Measurements from ENCODE around the gene NPAS3. TPM values are rescaled to one million over a fixed set of nuclear protein-coding genes. Genes with fewer than 3 reads are reported as not detected.

The NPAS3 gene
- total RNA-seq, 1 experiment from 2014 or later: not detected

DNA sequence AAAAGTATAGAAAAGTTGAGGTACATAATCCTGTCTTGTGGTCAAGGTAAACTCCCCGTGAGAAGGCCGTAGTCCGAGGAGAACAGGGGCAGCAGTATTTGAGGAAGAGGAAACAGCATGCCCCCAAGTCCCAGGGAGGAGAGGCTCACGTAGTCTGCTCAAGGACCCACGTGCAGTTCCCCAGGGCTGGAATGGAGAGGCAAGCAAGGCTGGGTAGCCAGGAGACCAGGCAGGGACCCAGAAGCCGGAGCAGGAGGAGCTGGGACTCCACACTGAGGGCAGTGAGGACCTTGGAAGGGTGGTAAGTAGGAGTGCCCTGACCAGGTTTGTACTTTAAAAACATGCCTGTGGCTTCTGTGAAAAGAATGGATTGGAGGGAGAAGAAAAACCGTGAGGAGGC, 912.1 kb downstream of the NPAS3 start:
- BruUV-seq (replicated peaks): no TSS peak
- ATAC-seq (no peak), DNase-seq (ENCODE audit: low read depth, low spot score) (no peak)
- Histone ChIP-seq H4K20me1 (ENCODE audit: insufficient read depth) (no peaks in the 10 kb centered on the region), H3K79me2 (ENCODE audit: insufficient read depth, low read length) (no peaks in the 10 kb centered on the region), H3K4me2 (ENCODE audit: low read length) (no peak overlapping the region), H2AFZ (ENCODE audit: low read depth, low read length, poor library complexity, severe bottlenecking) (no peak overlapping the region), H3K9me2 (ENCODE audit: insufficient read depth) (no peaks in the 10 kb centered on the region), H3K27me3 (ENCODE audit: insufficient read depth, low read length) (no peaks in the 10 kb centered on the region), H3K4me3 (replicated peaks in 1 of 2; ENCODE audit: low read depth in 1 of 2, low read length in 2 of 2) (no peak overlapping the region), H3K4me1 (ENCODE audit: control insufficient read depth in 1 of 2, insufficient read depth in 2 of 2, low read length in 2 of 2) (peaks cover 0 to 4% of the 10 kb centered on the region in 2 experiments; a peak in 2 of 4 replicates), H3K9me3 (ENCODE audit: control insufficient read depth in 1 of 2, insufficient read depth in 1 of 2, low read depth in 1 of 2, low read length in 2 of 2) (no peaks in the 10 kb centered on the region), H3K27ac (ENCODE audit: low read depth, low read length) (no peak overlapping the region), H3K36me3 (ENCODE audit: control insufficient read depth in 1 of 2, insufficient read depth in 2 of 2, low read length in 2 of 2) (no peaks in the 10 kb centered on the region), H3K9ac (ENCODE audit: low read length) (no peak overlapping the region)
- intact Hi-C loops (cut with micrococcal nuclease): no loop called here
- RAD21 ChIA-PET (ENCODE audit: low non-redundant PET in 1 of 2, low total read pairs in 2 of 2, uncharacterized antibody in 2 of 2, unreplicated experiment in 2 of 2): no interaction called here
- CTCF ChIA-PET: interaction anchor here (2.4 to 3.4 kb wide), 2 partner anchors 247 to 378 kb away, joined by 13 to 160 read pairs; no protein-coding TSS in a partner anchor
- no peak for TF ChIP-seq EZH2phosphoT487 (IDR thresholded peaks at IDR 0.05; ENCODE audit: borderline replicate concordance)
- no peak for TF ChIP-seq ZFX (IDR thresholded peaks at IDR 0.05)
- no peak for TF ChIP-seq POLR2AphosphoS5 (IDR thresholded peaks at IDR 0.05; ENCODE audit: low read depth, low read length)
- no peak for TF ChIP-seq POLR2A (IDR thresholded peaks at IDR 0.05; ENCODE audit: borderline replicate concordance, extremely low read depth, insufficient read depth, insufficient read length)
- TF ChIP-seq SP1 (IDR thresholded peaks at IDR 0.05; ENCODE audit: low read depth): no peak
- TF ChIP-seq, protein P1, sequence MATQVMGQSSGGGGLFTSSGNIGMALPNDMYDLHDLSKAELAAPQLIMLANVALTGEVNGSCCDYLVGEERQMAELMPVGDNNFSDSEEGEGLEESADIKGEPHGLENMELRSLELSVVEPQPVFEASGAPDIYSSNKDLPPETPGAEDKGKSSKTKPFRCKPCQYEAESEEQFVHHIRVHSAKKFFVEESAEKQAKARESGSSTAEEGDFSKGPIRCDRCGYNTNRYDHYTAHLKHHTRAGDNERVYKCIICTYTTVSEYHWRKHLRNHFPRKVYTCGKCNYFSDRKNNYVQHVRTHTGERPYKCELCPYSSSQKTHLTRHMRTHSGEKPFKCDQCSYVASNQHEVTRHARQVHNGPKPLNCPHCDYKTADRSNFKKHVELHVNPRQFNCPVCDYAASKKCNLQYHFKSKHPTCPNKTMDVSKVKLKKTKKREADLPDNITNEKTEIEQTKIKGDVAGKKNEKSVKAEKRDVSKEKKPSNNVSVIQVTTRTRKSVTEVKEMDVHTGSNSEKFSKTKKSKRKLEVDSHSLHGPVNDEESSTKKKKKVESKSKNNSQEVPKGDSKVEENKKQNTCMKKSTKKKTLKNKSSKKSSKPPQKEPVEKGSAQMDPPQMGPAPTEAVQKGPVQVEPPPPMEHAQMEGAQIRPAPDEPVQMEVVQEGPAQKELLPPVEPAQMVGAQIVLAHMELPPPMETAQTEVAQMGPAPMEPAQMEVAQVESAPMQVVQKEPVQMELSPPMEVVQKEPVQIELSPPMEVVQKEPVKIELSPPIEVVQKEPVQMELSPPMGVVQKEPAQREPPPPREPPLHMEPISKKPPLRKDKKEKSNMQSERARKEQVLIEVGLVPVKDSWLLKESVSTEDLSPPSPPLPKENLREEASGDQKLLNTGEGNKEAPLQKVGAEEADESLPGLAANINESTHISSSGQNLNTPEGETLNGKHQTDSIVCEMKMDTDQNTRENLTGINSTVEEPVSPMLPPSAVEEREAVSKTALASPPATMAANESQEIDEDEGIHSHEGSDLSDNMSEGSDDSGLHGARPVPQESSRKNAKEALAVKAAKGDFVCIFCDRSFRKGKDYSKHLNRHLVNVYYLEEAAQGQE (IDR thresholded peaks at IDR 0.05; ENCODE audit: low read depth): no peak
- no peak for TF ChIP-seq ZNF274 (IDR thresholded peaks at IDR 0.05; ENCODE audit: low read depth, low read length)
- TF ChIP-seq, protein P2, sequence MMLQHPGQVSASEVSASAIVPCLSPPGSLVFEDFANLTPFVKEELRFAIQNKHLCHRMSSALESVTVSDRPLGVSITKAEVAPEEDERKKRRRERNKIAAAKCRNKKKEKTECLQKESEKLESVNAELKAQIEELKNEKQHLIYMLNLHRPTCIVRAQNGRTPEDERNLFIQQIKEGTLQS (IDR thresholded peaks at IDR 0.05): no peak
- TF ChIP-seq SIN3A (IDR thresholded peaks at IDR 0.05; ENCODE audit: low read depth): no peak
- POLR2A ChIA-PET: no interaction called here
